ENCODE measurements around the gene HEPHL1.
A peak's percentile ranks its signal among the peaks of the same experiment; 100 is the strongest.

Gene HEPHL1

DNA sequence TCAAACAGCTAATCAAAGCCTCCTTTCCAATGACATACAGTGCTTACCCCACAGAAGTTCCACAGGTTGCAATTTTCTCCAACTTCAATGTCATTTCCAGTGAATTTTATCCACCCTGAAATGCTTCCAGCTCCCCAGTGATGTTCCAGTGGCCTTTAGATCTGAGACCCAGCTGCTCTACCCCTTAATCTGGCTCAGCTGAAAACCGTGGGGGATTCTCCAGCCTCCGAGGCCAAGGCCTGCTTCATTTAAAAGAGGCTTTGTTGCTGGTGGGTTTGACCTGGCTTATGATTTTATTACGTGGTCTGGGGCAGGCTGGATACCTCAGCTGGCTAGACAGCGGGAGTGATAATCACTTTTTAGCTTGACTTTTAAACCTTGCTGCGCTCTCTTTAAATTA, 10.9 kb downstream of the HEPHL1 start:
- peaks cover 5% of the 10 kb centered on the region for H3K27me3 Mint-ChIP-seq (ENCODE audit: low read depth, poor library complexity)
- peaks cover 5% of the 10 kb centered on the region for H3K36me3 Mint-ChIP-seq (ENCODE audit: low read depth)
- TF ChIP-seq CTCF (IDR thresholded peaks at IDR 0.05): no peak
- peaks cover 16% of the 10 kb centered on the region for H3K4me1 Mint-ChIP-seq
- DNase-seq: no peak
- H3K27ac Mint-ChIP-seq: peak overlapping the region; percentile 60
- peaks cover 15% of the 10 kb centered on the region for H3K9me3 Mint-ChIP-seq
- no peak overlapping the region for H3K4me3 Mint-ChIP-seq

DNA sequence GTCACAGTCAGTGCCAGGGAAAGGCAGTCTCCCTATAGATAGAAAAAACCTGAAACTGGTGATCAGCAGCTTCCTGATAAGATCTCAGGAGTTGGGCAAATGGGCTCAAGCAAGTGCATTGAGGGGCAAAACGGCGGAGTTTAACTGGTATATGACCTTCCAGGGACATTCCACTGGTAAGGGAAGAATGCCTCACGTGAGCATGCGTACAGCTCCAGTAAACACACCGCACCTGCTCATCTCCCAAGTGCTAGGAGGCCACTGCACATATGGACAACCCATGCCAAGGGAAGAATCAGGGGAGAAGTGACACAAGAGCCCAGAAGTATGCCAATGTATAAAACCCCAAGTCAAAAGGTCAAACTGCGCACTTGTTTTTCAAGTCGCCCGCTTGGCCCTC, 11.6 kb downstream of the HEPHL1 start:
- H3K27me3 Mint-ChIP-seq (ENCODE audit: low read depth, poor library complexity): peaks cover 5% of the 10 kb centered on the region
- no peak for DNase-seq
- H3K4me1 Mint-ChIP-seq: peaks cover 16% of the 10 kb centered on the region
- H3K9me3 Mint-ChIP-seq: peaks cover 10% of the 10 kb centered on the region
- H3K36me3 Mint-ChIP-seq (ENCODE audit: low read depth): peaks cover 5% of the 10 kb centered on the region
- no peak for TF ChIP-seq CTCF (IDR thresholded peaks at IDR 0.05)
- no peak overlapping the region for H3K27ac Mint-ChIP-seq
- no peak overlapping the region for H3K4me3 Mint-ChIP-seq

DNA sequence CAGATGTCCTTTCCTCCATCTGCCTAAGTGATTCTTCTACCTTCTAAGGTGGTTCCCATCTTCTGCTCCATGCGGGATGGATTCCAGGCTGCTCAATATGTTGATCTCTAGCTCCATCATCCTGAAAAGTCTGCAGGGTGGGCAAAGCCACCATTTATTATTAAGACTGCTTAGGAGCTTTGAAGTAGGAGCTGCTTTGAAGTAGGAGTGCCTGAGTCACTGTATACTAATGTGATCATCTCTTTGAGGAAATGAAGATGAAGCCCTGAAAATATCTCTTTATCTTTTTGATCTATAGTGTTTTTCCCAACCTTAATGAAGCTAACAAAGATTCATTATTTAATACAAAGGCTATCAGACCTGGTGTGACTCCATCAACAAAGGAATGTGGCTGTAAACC, 13.1 kb downstream of the HEPHL1 start:
- no peak for DNase-seq
- Mint-ChIP-seq H3K36me3 (ENCODE audit: low read depth) (peaks cover 5% of the 10 kb centered on the region), H3K9me3 (peaks cover 10% of the 10 kb centered on the region), H3K4me3 (no peak overlapping the region), H3K27ac (no peak overlapping the region), H3K4me1 (peaks cover 16% of the 10 kb centered on the region), H3K27me3 (ENCODE audit: low read depth, poor library complexity) (peaks cover 5% of the 10 kb centered on the region)
- no peak for TF ChIP-seq CTCF (IDR thresholded peaks at IDR 0.05)

GRCh38 chr11:94036096-94036495, 14.9 kb downstream of the HEPHL1 start:
- peaks cover 5% of the 10 kb centered on the region for H3K27me3 Mint-ChIP-seq (ENCODE audit: low read depth, poor library complexity)
- H3K36me3 Mint-ChIP-seq (ENCODE audit: low read depth): peaks cover 5% of the 10 kb centered on the region
- no peak overlapping the region for H3K4me3 Mint-ChIP-seq
- DNase-seq: no peak
- TF ChIP-seq CTCF (IDR thresholded peaks at IDR 0.05): no peak
- no peak overlapping the region for H3K27ac Mint-ChIP-seq
- peaks cover 16% of the 10 kb centered on the region for H3K4me1 Mint-ChIP-seq
- peaks cover 10% of the 10 kb centered on the region for H3K9me3 Mint-ChIP-seq

DNA sequence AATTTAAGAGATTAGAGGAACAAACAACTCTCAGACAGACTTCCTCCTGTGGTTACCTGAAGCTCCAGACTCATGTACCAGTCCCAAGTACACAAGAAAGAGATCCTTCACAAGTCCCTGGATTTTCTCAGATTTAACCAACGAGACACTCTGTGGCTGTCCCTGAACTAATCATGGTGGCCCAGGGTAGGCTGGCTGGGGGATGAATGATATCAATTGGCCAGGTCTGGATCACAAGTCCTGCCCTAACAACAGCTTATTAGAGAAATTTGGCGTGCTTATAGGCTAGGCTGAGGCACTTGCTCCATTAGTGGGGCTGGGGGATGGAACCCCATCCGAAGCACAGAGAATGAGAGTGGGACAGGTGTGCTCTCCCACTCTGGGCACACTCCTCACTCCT, 22.1 kb downstream of the HEPHL1 start:
- Mint-ChIP-seq H3K4me1 (no peaks in the 10 kb centered on the region), H3K36me3 (ENCODE audit: low read depth) (no peaks in the 10 kb centered on the region), H3K27ac (no peak overlapping the region), H3K4me3 (no peak overlapping the region), H3K27me3 (ENCODE audit: low read depth, poor library complexity) (no peaks in the 10 kb centered on the region), H3K9me3 (peaks cover 4% of the 10 kb centered on the region)
- no peak for DNase-seq
- TF ChIP-seq CTCF (IDR thresholded peaks at IDR 0.05): no peak

GRCh38 chr11:94046796-94047195, 25.6 kb downstream of the HEPHL1 start:
- Mint-ChIP-seq H3K27ac (no peak overlapping the region), H3K4me1 (no peaks in the 10 kb centered on the region), H3K9me3 (peaks cover 9% of the 10 kb centered on the region), H3K27me3 (ENCODE audit: low read depth, poor library complexity) (no peaks in the 10 kb centered on the region), H3K4me3 (no peak overlapping the region), H3K36me3 (ENCODE audit: low read depth) (no peaks in the 10 kb centered on the region)
- TF ChIP-seq CTCF (IDR thresholded peaks at IDR 0.05): no peak
- DNase-seq: no peak
